GM18520 (cell line): ENCODE measurements around the gene TRPM1.

Source experiments
- ATAC-seq: cut with Tn5 transposase; IDR thresholded peaks from one replicate; pipeline ENCODE4 v1.9.1; 2021; ENCODE audit not compliant: unreplicated experiment

The TRPM1 gene

GRCh38 chr15:31101262-31102038, at the start of gene TRPM1:
TRPM1 (minus strand) TSS chr15:31101725; CDS start chr15:31081355, 20,370 bp downstream.
- ATAC-seq = no peak

GRCh38 chr15:31150732-31151231, 49.3 kb upstream of the TRPM1 start:
- no peak for ATAC-seq

GRCh38 chr15:31149987-31150386, 48.5 kb upstream of the TRPM1 start:
- no peak for ATAC-seq

GRCh38 chr15:31149088-31149505, 47.6 kb upstream of the TRPM1 start:
- ATAC-seq = no peak

- no peak for ATAC-seq
Measured at GRCh38 chr15:31148297-31149087, 47.0 kb upstream of the TRPM1 start.

- ATAC-seq = no peak
Measured at GRCh38 chr15:31147944-31148296, 46.4 kb upstream of the TRPM1 start.

- no peak for ATAC-seq
Measured at GRCh38 chr15:31147456-31147855, 45.9 kb upstream of the TRPM1 start.

- ATAC-seq = no peak
Measured at GRCh38 chr15:31145271-31145911, 43.9 kb upstream of the TRPM1 start.

GRCh38 chr15:31141792-31142191, 40.3 kb upstream of the TRPM1 start:
- no peak for ATAC-seq

- no peak for ATAC-seq
Measured at GRCh38 chr15:31136607-31137328, 35.2 kb upstream of the TRPM1 start.

GRCh38 chr15:31136016-31136415, 34.5 kb upstream of the TRPM1 start:
- ATAC-seq = no peak

GRCh38 chr15:31135523-31135922, 34.0 kb upstream of the TRPM1 start:
- no peak for ATAC-seq

- no peak for ATAC-seq
Measured at GRCh38 chr15:31133890-31134289, 32.4 kb upstream of the TRPM1 start.

- ATAC-seq = no peak
Measured at GRCh38 chr15:31131853-31132375, 30.4 kb upstream of the TRPM1 start.

GRCh38 chr15:31130576-31131237, 29.2 kb upstream of the TRPM1 start:
- no peak for ATAC-seq

- no peak for ATAC-seq
Measured at GRCh38 chr15:31129769-31130303, 28.3 kb upstream of the TRPM1 start.

GRCh38 chr15:31128919-31129768, 27.6 kb upstream of the TRPM1 start:
- ATAC-seq = no peak

GRCh38 chr15:31128477-31128876, 27.0 kb upstream of the TRPM1 start:
- no peak for ATAC-seq
